Suppressor macrophage treated with lipopolysaccharide for 4 hours (primary cell): ENCODE data around the gene CD109.

Source experiments
- DNase-seq: peaks from one replicate; pipeline ENCODE4 v3.0.0-alpha.2; 2020

Gene CD109

GRCh38 chr6:73867411-73867810 lies 171.4 kb downstream of the CD109 start:
- DNase-seq, result no peak

GRCh38 chr6:73870907-73871306 lies 174.9 kb downstream of the CD109 start:
- DNase-seq, result no peak

- no peak for DNase-seq
Measured at GRCh38 chr6:73873081-73873480, 177.1 kb downstream of the CD109 start.
